ENCODE measurements around the gene ANAPC16.
A peak's percentile ranks its signal among the peaks of the same experiment; 100 is the strongest.

The ANAPC16 gene

DNA sequence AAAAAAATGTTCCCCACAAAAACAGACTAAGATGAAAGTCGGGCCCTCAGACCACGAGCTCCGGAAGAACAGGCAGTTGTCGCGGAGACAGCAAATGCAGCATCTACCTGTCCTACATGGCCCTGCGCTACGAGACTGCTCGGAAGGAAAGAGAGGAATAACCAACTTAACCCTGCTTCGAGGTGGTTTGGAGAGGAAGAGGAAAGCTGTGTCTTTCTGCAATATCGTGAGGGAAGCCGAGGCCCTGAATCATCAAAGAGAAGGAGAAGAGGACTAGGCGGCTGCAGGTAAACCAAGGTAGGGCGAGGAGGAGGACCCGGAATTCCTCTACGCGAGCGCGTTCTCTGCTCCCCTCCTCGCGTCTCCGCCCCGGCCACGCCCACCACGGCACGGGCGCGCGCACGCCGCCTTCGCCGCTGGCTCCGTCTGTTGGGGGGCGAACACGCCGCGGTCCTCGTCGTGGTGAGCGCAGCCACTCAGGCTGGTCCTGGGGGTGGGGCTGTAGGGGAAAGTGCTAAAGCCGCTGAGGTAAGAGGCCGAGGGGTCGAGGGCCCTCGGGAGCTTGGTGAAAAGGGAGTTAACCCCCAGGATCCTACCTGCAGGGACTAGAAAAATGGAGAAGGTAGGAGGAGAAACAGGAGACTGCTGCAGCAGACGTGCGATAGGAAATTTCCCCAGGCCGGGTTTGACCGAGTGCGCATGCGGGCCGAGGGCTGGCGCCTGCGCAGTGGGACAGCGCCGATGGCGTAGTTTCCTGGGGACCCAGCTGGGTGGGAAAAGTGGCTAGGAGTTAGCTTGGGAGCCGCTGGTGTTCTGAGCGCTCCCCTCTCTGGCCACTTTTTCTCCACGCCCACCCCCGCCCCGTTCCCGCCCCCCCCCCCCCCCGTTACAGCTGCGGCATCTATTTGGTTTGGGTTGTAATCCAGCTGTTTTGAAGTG, at the start of gene ANAPC16, which contains the start of gene ASCC1:
TSS of gene ANAPC16 (plus strand) at position 402 of the 939 bp plus-strand sequence. CDS start 7,903 bp downstream, outside the sequence.
TSS of gene ASCC1 (minus strand) at position 666 of the 939 bp plus-strand sequence. CDS start 2,978 bp downstream, outside the sequence.
- DNase-seq, result peak; percentile 87 to 99 (median 90)
- intact Hi-C loops (cut with DNase I), result no loop called here

- intact Hi-C loops (cut with DNase I), result no loop called here
- DNase-seq, result no peak
Measured at GRCh38 chr10:72167118-72167517, 48.7 kb upstream of the ANAPC16 start.

DNA sequence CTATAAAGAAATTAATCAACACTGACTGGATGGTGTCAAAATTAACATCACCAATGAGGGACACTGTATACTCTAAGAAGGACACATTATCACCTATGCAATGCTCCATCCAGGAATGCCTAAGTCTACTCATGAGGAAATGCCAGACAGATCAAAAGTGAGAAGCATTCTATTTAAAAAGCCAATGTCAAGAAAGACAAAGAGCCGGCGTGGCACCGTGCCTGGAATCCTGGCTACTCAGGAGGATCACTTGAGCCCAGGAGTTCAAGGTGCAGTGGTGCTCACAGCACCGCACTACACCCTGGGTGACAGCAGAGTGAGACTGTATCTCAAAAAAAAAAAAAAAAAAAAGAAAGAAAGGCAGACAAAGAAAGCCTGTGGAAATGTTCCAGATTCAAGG, 45.5 kb upstream of the ANAPC16 start:
- DNase-seq, result no peak
- intact Hi-C loops (cut with DNase I), result no loop called here

DNA sequence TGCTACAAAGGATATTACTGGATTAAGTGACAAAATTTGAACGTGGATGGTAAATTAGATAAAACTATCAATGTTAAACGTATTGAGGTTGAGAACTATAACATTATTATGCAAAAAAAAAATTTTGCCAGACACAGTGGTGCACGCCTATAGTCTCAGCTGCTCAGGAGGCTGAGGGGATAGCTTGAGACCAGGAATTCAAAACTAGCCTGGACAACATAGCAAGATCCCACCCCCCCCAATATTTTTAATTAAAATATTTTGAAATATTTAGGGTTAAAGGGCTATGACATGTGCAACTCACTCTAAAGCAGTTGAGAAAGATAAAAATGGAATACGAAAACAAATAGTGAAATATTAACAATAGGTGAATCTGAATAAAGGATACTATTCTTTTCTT, 45.1 kb upstream of the ANAPC16 start:
- intact Hi-C loops (cut with DNase I), result no loop called here
- no peak for DNase-seq

GRCh38 chr10:72171175-72171630, 44.6 kb upstream of the ANAPC16 start:
- intact Hi-C loops (cut with DNase I), result no loop called here
- no peak for DNase-seq

- no peak for DNase-seq
- intact Hi-C loops (cut with DNase I), result no loop called here
Measured at GRCh38 chr10:72173262-72173618, 42.6 kb upstream of the ANAPC16 start.

DNA sequence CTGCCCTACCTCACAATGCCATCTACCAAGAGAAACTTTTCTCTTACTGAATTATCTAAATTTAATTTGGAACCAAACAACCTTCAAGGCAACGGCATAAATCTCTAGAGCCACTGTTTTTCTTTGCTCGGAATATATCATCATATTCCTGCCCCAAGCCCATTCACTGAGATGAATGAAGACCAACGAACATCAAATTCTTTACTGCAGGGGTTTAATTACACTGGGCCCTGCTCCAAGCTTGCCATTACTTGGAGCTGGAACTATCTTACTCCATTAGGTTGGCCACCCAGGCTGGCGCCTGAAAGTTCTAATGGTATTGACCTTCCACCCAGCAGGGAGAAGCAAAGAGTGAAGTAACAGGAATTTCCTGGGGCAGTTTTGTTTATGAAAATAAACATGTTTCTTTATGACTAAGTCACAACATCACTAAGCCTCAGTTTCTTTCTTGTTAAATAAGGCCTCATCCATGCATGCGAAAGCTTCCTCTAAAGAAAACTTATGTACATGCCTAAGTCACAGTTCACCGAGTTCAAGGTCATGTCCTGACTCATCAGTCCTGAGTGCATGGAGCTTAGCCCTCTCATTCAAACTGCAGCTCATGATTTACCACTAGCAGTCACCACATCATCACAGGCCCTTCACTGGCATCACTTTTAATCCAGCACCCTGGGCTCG, 42.1 kb upstream of the ANAPC16 start:
- no peak for DNase-seq
- intact Hi-C loops (cut with DNase I), result no loop called here

GRCh38 chr10:72174297-72174662, 41.5 kb upstream of the ANAPC16 start:
- DNase-seq, result no peak
- intact Hi-C loops (cut with DNase I), result no loop called here

DNA sequence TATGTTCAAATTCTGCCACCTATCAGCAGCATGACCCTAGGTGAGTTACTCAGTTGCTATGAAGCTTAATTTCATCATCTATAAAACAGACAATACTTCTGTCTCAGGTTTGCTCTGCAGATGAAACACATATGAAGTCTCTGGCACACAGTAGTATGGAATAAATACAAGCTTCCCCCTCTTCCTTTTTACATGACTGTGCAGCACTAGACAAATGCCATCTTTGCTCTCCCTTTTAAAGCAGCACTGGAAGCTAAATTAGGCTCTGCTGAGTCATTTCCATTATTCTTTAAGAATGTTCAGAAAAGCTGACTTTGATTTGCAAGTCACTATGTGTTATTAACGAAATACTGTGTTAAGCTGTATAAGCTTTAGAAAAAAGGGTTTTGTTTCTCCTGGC, 40.7 kb upstream of the ANAPC16 start:
- intact Hi-C loops (cut with DNase I), result no loop called here

DNA sequence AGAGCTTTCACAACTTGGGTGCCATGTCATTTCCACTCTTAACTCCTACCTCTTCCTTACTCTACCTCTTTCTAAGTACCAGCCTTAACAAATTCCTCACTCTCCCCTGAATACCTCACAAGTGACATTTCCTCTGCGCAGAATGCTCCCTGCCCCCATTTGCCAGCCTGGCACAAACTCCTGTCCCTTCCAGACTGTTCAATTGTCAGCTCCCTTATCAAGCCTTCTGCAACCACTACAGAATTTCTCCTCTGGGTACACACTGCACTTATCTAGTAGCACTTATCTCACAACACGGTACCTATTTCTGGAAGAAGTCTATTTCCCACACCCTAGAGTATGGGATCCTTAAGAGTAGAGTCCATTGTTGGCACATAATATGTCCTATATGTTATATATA, 39.1 kb upstream of the ANAPC16 start:
- no peak for DNase-seq

More for the DNA sequence above, 40.7 kb upstream of the ANAPC16 start:
- no peak for DNase-seq

DNA sequence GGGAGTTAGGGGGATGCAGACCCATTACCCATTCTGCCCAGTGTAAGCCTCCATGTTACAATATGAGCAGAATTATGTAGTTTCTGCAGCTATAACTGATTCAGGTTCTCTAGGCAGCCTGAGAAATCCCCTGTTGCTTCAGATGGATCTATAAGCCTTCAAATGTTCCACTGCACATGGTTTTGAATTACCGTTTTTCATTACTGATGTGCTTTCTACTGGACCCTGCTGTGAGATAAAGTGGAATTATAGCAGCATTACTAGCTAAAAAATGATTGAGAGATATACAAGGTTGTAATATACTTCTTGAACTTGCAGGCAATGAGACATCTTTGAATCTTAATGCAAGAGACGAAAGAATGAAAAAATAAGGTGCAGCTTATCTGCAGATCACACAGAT, 38.4 kb upstream of the ANAPC16 start:
- no peak for DNase-seq
- intact Hi-C loops (cut with DNase I), result no loop called here

More for the DNA sequence above, 39.1 kb upstream of the ANAPC16 start:
- intact Hi-C loops (cut with DNase I), result no loop called here

- no peak for DNase-seq
- intact Hi-C loops (cut with DNase I), result no loop called here
Measured at GRCh38 chr10:72184156-72184555, 31.7 kb upstream of the ANAPC16 start.

DNA sequence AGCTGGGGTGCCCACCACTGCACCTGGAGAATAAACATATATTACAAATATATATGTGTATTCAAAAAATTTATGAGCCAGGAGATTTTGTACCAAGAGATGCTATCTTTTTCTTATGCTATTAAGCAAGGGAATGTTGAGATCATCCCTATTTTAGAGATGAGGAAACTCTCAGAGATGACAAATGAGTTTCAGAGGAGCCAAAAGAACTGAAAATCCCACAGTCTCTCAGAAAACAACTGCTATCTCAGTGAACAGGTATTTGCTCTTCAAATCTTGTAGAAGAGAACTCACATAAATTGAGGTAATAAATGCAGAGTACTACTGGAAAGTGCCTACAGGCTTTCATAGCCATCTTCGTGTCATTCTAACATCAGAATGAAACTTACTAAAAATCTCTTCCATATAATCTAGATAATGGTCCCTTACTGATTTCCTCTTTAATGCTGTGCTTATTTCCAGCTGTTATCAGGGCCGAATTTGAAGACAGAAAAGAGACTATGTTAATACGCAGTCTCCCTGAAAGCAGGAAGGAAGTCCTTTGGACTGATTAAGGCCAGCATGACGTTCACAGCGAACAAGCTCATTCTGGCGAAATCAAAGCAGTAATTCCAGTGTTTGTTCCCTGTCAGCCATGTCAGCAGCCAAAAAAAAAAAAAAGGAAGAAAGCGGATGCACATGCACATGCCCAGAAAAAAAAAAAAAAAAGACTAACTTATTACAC, 29.4 kb upstream of the ANAPC16 start:
- intact Hi-C loops (cut with DNase I), result no loop called here
- DNase-seq, result no peak

DNA sequence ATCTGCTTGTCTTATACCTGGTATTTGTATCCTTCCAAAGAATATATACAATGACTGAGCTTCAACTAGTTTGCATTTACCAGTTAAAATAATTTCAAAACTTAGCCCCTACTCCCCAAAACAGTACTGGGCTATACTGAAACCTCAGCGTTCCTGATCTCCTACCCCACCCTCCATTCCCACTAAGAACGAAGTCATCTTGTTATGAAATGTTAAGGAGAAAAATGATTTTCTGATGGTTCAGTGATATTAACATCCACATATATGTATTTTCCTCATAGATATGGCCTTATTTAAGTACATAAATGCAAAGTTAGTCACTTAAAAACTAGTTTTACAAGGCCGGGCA, 28.9 kb upstream of the ANAPC16 start:
- intact Hi-C loops (cut with DNase I), result no loop called here
- DNase-seq, result no peak

DNA sequence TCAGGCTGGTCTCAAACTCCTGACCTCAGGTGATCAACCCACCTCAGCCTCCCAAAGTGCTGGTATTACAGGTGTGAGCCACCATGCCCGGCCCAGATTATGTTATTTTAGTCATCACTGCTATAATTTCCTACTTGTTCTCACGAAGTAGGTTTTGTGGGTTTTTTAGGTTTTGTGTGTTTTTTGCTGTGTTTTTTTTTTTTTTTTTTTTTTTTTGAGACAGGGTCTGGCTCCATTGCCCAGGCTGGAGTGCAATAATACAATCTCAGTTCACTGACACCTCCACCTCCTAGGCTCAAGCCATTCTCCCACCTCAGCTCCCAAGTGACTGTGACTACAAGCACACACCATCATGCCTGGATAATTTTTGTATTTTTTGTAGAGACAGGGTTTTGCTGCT, 20.9 kb upstream of the ANAPC16 start:
- intact Hi-C loops (cut with DNase I), result no loop called here
- DNase-seq, result no peak

GRCh38 chr10:72200883-72201282, 14.9 kb upstream of the ANAPC16 start:
- intact Hi-C loops (cut with DNase I), result no loop called here
- no peak for DNase-seq

DNA sequence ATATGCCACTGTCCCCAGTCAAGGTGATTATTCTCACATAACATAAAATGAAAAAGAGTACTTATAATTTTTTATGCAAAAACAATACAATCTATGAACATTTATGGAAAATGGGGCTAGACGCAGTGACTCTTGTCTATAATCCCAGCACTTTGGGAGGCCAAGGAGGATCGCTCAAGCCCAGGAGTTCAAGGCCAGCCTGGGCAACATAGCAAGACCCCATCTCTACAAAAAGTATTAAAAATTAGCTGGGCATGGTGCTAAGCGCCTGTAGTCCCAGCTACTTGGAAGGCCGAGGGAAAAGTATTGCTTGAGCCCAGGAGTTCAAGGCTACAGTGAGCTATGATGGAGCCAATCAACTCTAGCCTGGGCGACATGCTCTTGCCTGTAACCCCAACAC, 14.5 kb upstream of the ANAPC16 start:
- no peak for DNase-seq
- intact Hi-C loops (cut with DNase I), result no loop called here

- no peak for DNase-seq
- intact Hi-C loops (cut with DNase I), result no loop called here
Measured at GRCh38 chr10:72204296-72204695, 11.5 kb upstream of the ANAPC16 start.

DNA sequence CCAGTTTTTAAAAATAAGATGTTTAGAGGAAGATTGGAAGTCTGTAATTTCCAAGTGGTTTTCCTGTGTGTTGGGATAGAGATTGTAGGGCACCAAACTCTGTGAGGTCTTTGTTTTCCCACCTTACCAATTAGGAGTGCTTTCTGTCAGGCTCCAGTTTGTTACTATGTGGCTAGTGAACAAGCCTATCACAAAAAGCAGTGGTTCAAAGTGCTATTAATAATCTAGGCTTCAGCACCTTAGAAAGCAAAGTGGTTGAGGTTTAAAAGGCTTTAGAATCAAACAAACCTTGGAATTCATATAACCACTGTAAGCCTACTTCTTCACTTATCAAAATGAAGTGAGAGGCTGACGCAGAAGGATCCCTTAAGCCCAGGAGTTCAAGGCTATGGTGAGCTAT, 11.1 kb upstream of the ANAPC16 start:
- intact Hi-C loops (cut with DNase I), result no loop called here
- no peak for DNase-seq

- intact Hi-C loops (cut with DNase I), result no loop called here
- peak in 1 of 10 donors; percentile 11 for DNase-seq
Measured at GRCh38 chr10:72206511-72207229, 9.1 kb upstream of the ANAPC16 start.

Data from posterior cingulate gyrus (tissue), 11 donors.